Measurements from ENCODE around the gene RNF207. TPM values are rescaled to one million over a fixed set of nuclear protein-coding genes. Genes with fewer than 3 reads are reported as not detected.
A peak's percentile ranks its signal among the peaks of the same experiment; 100 is the strongest.

Gene RNF207
- total and polyA plus RNA-seq, 2 of the 13 experiments (the other 11 are each of a cell fraction or from before 2014, with no cell fraction given) = 9.8 to 15.9 TPM

GRCh38 chr1:6199298-6200187 is 6.4 kb upstream of the RNF207 start, which contains the start of gene RPL22 (continued):
- 0 out of 2 replicates have a peak, but pooled peaks have one; percentile 34 for TF ChIP-seq ZNF546 (CRISPR knock-in tag; conservative IDR thresholded peaks at IDR 0.05)
- TF ChIP-seq ZNF362 (CRISPR knock-in tag; IDR thresholded peaks at IDR 0.05; ENCODE audit: borderline replicate concordance) = 0 out of 2 replicates have a peak, but pooled peaks have one; percentile 40
- no peak for TF ChIP-seq EEA1 (CRISPR knock-in tag; IDR thresholded peaks at IDR 0.05; ENCODE audit: borderline replicate concordance)
- TF ChIP-seq SOX6 (IDR thresholded peaks at IDR 0.05) = no peak
- TF ChIP-seq SOX6 (CRISPR knock-in tag; IDR thresholded peaks at IDR 0.05) = peak; percentile 64
- TF ChIP-seq U2AF1 (optimal IDR thresholded peaks at IDR 0.05; ENCODE audit: low read depth, low read length) = no peak
- TF ChIP-seq SCMH1 (CRISPR knock-in tag; IDR thresholded peaks at IDR 0.05; ENCODE audit: borderline replicate concordance) = no peak
- TF ChIP-seq, protein P1, sequence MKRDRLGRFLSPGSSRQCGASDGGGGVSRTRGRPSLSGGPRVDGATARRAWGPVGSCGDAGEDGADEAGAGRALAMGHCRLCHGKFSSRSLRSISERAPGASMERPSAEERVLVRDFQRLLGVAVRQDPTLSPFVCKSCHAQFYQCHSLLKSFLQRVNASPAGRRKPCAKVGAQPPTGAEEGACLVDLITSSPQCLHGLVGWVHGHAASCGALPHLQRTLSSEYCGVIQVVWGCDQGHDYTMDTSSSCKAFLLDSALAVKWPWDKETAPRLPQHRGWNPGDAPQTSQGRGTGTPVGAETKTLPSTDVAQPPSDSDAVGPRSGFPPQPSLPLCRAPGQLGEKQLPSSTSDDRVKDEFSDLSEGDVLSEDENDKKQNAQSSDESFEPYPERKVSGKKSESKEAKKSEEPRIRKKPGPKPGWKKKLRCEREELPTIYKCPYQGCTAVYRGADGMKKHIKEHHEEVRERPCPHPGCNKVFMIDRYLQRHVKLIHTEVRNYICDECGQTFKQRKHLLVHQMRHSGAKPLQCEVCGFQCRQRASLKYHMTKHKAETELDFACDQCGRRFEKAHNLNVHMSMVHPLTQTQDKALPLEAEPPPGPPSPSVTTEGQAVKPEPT (CRISPR knock-in tag; IDR thresholded peaks at IDR 0.05; ENCODE audit: low read depth) = no peak
- TF ChIP-seq ZNF784 (CRISPR knock-in tag; IDR thresholded peaks at IDR 0.05; ENCODE audit: borderline replicate concordance) = 0 out of 2 replicates have a peak, but pooled peaks have one; percentile 37
- TF ChIP-seq YEATS2 (CRISPR knock-in tag; IDR thresholded peaks at IDR 0.05; ENCODE audit: borderline replicate concordance) = peak; percentile 98
- no peak for TF ChIP-seq SMARCC2 (IDR thresholded peaks at IDR 0.05)
- TF ChIP-seq, protein P2, sequence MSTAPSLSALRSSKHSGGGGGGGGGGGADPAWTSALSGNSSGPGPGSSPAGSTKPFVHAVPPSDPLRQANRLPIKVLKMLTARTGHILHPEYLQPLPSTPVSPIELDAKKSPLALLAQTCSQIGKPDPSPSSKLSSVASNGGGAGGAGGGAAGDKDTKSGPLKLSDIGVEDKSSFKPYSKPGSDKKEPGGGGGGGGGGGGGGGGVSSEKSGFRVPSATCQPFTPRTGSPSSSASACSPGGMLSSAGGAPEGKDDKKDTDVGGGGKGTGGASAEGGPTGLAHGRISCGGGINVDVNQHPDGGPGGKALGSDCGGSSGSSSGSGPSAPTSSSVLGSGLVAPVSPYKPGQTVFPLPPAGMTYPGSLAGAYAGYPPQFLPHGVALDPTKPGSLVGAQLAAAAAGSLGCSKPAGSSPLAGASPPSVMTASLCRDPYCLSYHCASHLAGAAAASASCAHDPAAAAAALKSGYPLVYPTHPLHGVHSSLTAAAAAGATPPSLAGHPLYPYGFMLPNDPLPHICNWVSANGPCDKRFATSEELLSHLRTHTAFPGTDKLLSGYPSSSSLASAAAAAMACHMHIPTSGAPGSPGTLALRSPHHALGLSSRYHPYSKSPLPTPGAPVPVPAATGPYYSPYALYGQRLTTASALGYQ (CRISPR knock-in tag; IDR thresholded peaks at IDR 0.05) = peak; percentile 87
- peak; percentile 39; the same call in 1 of the 2 replicates for TF ChIP-seq ZFAT (CRISPR knock-in tag; conservative IDR thresholded peaks at IDR 0.05)
- peak; percentile 27; the same call in 1 of the 2 replicates for TF ChIP-seq PRMT3 (CRISPR knock-in tag; IDR thresholded peaks at IDR 0.05; ENCODE audit: borderline replicate concordance, low read depth)
- TF ChIP-seq, protein P3, sequence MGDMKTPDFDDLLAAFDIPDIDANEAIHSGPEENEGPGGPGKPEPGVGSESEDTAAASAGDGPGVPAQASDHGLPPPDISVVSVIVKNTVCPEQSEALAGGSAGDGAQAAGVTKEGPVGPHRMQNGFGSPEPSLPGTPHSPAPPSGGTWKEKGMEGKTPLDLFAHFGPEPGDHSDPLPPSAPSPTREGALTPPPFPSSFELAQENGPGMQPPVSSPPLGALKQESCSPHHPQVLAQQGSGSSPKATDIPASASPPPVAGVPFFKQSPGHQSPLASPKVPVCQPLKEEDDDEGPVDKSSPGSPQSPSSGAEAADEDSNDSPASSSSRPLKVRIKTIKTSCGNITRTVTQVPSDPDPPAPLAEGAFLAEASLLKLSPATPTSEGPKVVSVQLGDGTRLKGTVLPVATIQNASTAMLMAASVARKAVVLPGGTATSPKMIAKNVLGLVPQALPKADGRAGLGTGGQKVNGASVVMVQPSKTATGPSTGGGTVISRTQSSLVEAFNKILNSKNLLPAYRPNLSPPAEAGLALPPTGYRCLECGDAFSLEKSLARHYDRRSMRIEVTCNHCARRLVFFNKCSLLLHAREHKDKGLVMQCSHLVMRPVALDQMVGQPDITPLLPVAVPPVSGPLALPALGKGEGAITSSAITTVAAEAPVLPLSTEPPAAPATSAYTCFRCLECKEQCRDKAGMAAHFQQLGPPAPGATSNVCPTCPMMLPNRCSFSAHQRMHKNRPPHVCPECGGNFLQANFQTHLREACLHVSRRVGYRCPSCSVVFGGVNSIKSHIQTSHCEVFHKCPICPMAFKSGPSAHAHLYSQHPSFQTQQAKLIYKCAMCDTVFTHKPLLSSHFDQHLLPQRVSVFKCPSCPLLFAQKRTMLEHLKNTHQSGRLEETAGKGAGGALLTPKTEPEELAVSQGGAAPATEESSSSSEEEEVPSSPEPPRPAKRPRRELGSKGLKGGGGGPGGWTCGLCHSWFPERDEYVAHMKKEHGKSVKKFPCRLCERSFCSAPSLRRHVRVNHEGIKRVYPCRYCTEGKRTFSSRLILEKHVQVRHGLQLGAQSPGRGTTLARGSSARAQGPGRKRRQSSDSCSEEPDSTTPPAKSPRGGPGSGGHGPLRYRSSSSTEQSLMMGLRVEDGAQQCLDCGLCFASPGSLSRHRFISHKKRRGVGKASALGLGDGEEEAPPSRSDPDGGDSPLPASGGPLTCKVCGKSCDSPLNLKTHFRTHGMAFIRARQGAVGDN (CRISPR knock-in tag; IDR thresholded peaks at IDR 0.05) = peak; percentile 93
- no peak for TF ChIP-seq HHEX (CRISPR knock-in tag; IDR thresholded peaks at IDR 0.05)
